SK-N-MC (cell line): ENCODE data around the gene PRDM2.

Experiments
- DNase-seq: peaks from one replicate; pipeline ENCODE4 v3.0.0-alpha.2; 2011; ENCODE audit warnings: low read depth, low spot score
- H3K27ac ChIP-seq: fragments of 200-600 bp; sonication (generic); 2 replicates; pipeline ENCODE4 v1.5.1; 2016; ENCODE audit warnings: mixed run types
- H3K36me3 ChIP-seq: fragments of 200-600 bp; sonication (generic); 2 replicates; pipeline ENCODE4 v1.6.1; 2017; ENCODE audit warnings: antibody characterized with exemption, low read length, mixed read lengths; ENCODE audit not compliant: insufficient read depth
- H3K4me3 ChIP-seq: fragments of 200-600 bp; sonication (generic); 2 replicates; pipeline ENCODE4 v1.5.1; 2016
- H3K9ac ChIP-seq: fragments of 200-600 bp; sonication (generic); 2 replicates; pipeline ENCODE4 v1.8.0; 2017; ENCODE audit warnings: mixed run types, mixed read lengths; ENCODE audit not compliant: insufficient read length
- H3K9me3 ChIP-seq: fragments of 200-600 bp; sonication (generic); 2 replicates; pipeline ENCODE4 v1.6.1; 2017; ENCODE audit warnings: low read depth, mild to moderate bottlenecking, antibody characterized with exemption, low read length, moderate library complexity, mixed read lengths
- EZH2 ChIP-seq: fragments of 200-600 bp; sonication (generic); IDR thresholded peaks from one replicate; pipeline ENCODE4 v1.6.1; 2017; ENCODE audit warnings: antibody characterized with exemption
- FOXP2 ChIP-seq: optimal IDR thresholded peaks from 2 replicates; pipeline ENCODE3; 2011; ENCODE audit warnings: mild to moderate bottlenecking, moderate library complexity; ENCODE audit not compliant: insufficient read depth; ENCODE audit errors: extremely low read length, control extremely low read depth
- POLR2AphosphoS5 ChIP-seq: IDR thresholded peaks from 2 replicates; pipeline ENCODE4 v1.6.1; 2012; ENCODE audit warnings: mild to moderate bottlenecking, low read depth, low read length, borderline replicate concordance

Gene PRDM2

DNA sequence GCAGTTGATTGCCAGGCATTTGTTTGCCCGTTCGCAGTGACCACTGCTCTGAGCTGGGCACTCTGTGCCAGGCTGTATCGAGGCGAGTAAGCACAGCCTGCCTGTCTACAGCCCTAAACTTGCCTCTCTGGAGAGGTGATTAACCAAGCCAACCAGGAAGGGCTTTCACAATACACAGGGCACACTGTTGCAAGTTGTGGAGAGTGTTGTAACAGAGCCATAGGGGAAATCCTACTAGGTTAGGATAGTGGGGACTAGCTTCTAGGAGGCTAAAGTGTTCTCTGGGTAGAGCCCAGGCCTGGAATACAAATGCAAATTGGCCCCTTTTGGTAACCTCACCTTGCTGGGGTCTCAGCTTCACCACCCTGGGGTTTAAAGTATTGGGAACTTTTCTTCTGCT lies 23.8 kb downstream of the PRDM2 start:
- Histone ChIP-seq H3K9ac (no peak overlapping the region), H3K4me3 (no peak overlapping the region), H3K36me3 (no peaks in the 10 kb centered on the region), H3K27ac (no peak overlapping the region), H3K9me3 (no peaks in the 10 kb centered on the region)
- DNase-seq = no peak
- no peak for TF ChIP-seq EZH2
- no peak for TF ChIP-seq POLR2AphosphoS5
- no peak for TF ChIP-seq FOXP2

DNA sequence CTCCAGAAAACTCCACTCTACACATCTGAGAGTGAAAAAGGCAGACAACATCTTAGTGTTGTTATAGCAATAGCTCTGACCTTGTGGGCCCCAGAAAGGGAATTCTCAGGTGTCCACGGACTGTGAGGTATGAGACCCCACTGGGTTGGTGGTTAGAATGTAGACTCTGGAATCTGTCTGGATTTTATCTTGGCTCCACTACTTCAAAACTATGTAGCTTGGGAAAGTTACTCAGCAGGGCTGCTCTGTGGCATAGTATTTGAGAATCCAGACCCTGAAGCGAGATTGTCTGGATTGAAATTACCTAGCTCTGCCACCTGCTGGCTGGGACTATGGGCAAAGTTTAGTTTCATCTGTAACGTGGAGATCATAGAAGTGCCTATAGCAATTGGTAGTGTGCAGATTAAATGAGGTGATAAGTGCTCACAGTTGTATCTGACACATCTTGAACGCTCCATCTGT lies 25.8 kb downstream of the PRDM2 start:
- no peak for DNase-seq
- Histone ChIP-seq H3K4me3 (no peak overlapping the region), H3K36me3 (no peaks in the 10 kb centered on the region), H3K9ac (no peak overlapping the region), H3K27ac (no peak overlapping the region), H3K9me3 (no peaks in the 10 kb centered on the region)
- TF ChIP-seq FOXP2 (no peak), EZH2 (no peak)

DNA sequence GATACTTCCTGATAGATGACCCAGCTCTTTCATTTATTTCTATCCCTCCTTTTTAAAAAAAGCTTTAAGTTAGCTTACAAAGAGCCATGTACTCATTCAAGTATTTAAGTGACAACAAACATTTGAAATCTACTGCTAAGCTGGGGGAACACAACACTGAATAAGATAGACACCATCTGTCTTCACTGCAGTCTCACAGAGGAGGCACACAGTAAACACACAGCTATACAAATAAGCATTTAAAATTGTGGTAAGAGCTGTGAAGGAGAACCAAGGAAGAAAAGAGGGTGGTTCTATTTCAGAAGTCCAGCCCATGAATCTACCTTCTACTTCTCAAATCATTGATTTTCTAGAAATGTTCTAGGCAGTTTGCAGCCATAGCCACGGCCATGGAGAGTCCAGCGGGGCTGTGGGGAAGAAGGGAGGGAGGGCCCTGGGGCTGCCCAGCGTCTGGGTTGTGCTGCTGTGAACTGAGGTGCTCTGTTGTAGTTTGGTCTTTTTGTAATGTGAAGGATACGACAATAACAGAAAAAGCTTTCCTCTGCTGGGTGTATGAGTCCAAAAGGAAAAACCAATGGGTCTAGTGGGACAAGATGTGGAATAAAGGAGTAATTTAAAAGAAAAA lies 28.2 kb downstream of the PRDM2 start:
- no peak for TF ChIP-seq EZH2
- no peak for TF ChIP-seq POLR2AphosphoS5
- TF ChIP-seq FOXP2 = no peak
- Histone ChIP-seq H3K4me3 (no peak overlapping the region), H3K9ac (peak overlapping the region; percentile 19), H3K27ac (0 out of 2 replicates have a peak overlapping the region, but pooled peaks have one; percentile 11), H3K36me3 (peaks cover 3% of the 10 kb centered on the region; the same call in 1 of the 2 replicates), H3K9me3 (no peaks in the 10 kb centered on the region)
- DNase-seq = no peak

DNA sequence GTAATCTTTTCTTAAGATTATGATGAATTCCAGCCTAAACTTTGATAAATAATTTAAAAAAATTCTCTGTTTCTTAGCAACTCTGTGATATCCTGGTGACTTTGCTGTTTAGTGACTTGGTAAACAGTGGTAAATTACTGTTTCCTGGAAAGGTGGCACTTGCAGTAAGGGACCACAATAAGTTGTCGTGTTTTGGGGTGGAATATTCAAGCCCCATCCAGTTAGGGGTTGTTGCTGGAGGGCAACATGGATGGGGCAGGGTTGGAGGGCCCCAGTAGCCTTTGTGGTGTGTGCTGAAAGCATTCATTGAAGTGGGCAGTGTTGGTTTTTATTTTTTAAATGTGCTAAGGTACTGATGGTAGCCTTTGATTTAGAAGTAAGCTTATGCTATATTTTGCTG lies 30.3 kb downstream of the PRDM2 start:
- Histone ChIP-seq H3K9me3 (no peaks in the 10 kb centered on the region), H3K4me3 (no peak overlapping the region), H3K36me3 (peaks cover 3% of the 10 kb centered on the region; the same call in 1 of the 2 replicates), H3K27ac (no peak overlapping the region), H3K9ac (no peak overlapping the region)
- TF ChIP-seq EZH2 (no peak), FOXP2 (no peak), POLR2AphosphoS5 (no peak)
- no peak for DNase-seq

DNA sequence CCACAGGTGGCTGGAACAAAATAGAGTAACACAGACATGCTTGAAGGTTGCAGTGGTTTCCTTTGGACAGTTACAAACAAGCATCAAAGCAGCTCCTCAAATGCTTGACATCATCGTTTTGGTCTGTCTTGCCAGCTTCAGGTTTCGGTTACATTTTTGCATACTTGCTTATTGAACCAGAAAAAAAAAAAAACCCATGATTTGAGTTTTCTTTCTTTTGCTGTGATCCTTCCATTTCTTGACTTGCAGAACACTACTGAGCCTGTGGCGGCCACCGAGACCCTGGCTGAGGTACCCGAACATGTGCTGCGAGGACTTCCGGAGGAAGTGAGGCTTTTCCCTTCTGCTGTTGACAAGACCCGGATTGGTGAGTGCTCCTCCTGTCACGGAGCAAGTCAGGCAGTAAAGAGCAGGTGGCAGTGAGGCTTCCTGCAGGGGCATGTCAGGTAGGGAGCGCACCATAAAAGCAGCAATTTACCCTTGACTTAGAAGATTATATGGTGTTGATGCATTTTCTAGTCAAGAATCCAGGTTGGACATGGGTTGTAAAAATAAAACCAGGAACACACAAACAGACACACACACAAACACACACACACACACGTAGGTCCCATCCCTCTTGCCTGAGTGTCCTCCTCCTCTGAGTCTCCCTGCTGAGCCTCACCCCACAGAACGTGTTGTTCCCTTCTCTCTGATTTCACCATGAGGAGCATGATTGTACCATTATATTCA lies 30.9 kb downstream of the PRDM2 start:
- no peak for TF ChIP-seq POLR2AphosphoS5
- TF ChIP-seq EZH2 = no peak
- no peak for TF ChIP-seq FOXP2
- Histone ChIP-seq H3K9ac (no peak overlapping the region), H3K9me3 (no peaks in the 10 kb centered on the region), H3K27ac (peak overlapping the region; percentile 31; the same call in 1 of the 2 replicates), H3K36me3 (peaks cover 3% of the 10 kb centered on the region; the same call in 1 of the 2 replicates), H3K4me3 (no peak overlapping the region)
- no peak for DNase-seq

DNA sequence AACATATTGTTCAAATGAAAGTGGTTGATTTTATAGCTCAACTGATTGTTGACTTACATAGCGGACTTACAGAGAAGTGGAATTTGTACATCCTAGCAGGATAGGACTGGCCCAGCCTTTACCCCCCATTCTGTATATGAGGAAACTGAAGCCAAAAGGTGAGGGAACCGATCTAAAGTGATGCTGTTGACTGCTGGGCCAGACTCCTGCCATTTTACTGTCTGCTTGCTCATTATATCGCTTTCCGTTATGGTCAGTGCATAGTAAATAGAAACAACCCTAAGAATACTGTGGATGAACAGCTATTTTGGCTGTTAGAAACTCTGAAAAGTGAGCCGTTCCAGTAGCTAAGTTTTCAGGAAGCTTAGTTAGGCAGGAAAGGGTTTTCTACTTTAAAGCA lies 31.9 kb downstream of the PRDM2 start:
- H3K36me3 ChIP-seq = peaks cover 3% of the 10 kb centered on the region; the same call in 1 of the 2 replicates
- peak overlapping the region; percentile 72 for H3K27ac ChIP-seq
- no peak overlapping the region for H3K4me3 ChIP-seq
- TF ChIP-seq POLR2AphosphoS5 (no peak), EZH2 (no peak), FOXP2 (no peak)
- no peak for DNase-seq
- H3K9ac ChIP-seq = peak overlapping the region; percentile 38
- H3K9me3 ChIP-seq = no peaks in the 10 kb centered on the region

DNA sequence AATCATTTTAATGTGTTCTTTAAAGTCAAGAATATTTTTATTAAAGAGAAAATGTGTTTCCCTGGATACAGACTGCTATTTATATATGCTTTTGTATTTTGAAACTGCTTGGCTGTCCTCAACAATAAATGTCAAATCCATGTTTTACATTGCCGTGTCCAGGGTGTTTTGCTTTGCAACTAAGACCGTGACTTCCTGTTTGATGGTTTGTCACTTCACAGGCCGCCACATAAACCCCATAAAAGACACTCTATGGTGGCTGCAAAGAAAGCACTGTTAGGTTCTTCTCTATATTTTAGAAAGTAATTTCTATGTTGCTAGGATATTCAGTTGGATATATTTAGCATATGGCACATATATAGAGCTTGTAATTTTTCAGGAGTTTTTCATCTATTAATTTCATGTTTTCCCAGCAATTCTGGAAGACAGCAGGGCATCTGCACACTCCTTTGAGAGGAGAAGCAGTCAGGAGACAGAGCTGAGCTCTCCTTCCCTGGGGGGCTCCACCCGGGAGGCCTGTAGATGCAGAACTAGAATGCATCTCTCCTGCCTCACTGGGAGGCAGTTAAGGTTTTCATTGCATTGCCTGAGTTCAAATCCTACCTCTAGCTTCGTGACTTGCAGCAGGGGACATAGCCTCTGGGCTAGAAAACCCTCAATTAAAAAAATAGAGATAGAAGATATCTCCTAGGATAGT lies 33.1 kb downstream of the PRDM2 start:
- peak overlapping the region; percentile 72 for H3K27ac ChIP-seq
- no peak for DNase-seq
- peak overlapping the region; percentile 60 for H3K4me3 ChIP-seq

DNA sequence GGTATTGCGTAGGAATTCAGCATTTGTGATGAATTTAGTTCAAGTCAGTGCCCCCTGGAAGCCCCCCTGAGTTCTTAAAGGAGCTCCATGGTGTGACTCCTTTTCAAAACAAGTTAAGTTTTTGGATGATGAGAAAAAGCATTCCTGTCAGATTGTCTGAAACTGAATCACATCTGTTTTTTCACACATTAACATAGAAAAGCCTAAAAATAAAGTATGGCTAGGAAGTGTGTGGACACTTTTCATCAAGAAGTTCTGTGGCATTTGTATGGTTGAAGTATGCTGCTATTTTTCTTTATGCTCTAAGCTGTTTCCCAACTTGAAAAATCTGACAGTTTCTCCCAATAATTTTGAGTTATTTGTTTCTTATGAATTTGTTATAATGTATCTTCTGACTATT lies 33.7 kb downstream of the PRDM2 start:
- Histone ChIP-seq H3K36me3 (peaks cover 3% of the 10 kb centered on the region; the same call in 1 of the 2 replicates), H3K27ac (peak overlapping the region; percentile 72), H3K9me3 (no peaks in the 10 kb centered on the region), H3K9ac (no peak overlapping the region), H3K4me3 (peak overlapping the region; percentile 60)
- no peak for DNase-seq
- TF ChIP-seq EZH2 = no peak
- TF ChIP-seq FOXP2 = no peak
- TF ChIP-seq POLR2AphosphoS5 = no peak

More for the DNA sequence above, 33.1 kb downstream of the PRDM2 start:
- H3K9ac ChIP-seq = peak overlapping the region; percentile 0
- TF ChIP-seq FOXP2 (no peak), POLR2AphosphoS5 (no peak), EZH2 (no peak)
- peaks cover 3% of the 10 kb centered on the region; the same call in 1 of the 2 replicates for H3K36me3 ChIP-seq
- no peaks in the 10 kb centered on the region for H3K9me3 ChIP-seq
